HepG2 (cell line): ENCODE results near the gene PPP1R27. TPM values are rescaled to one million over a fixed set of nuclear protein-coding genes. Genes with fewer than 3 reads are reported as not detected.

Experiments used
- ATAC-seq: fragments of 200-7000 bp; cut with Tn5 transposase; 3 replicates; pipeline ENCODE4 v1.9.1; 2020; ENCODE audit warnings: mild to moderate bottlenecking, moderate library complexity
- BruUV-seq: library from RNA; stranded (reverse); fragments of 400-500 nt; replicated peaks from 2 replicates; lab custom pipeline; 2021; lab: Mats Ljungman, UMichigan
- CTCF ChIA-PET: fragments of 300-600 bp; formaldehyde crosslinking; extraction: SDS; loops from one replicate; lab custom pipeline; 2021; ENCODE audit warnings: low total read pairs, inconsistent platforms, low intra/inter-chr PET ratio; lab: Yijun Ruan, JAX
- POLR2A ChIA-PET: fragments of 350-600 bp; sonication (Branson Sonifier 250); formaldehyde crosslinking; loops from one replicate; lab custom pipeline; 2020; ENCODE audit warnings: antibody characterized with exemption, inconsistent platforms; lab: Yijun Ruan, JAX
- DNase-seq: peaks from one replicate; pipeline ENCODE4 v3.0.0-alpha.2; 2015; ENCODE audit warnings: low spot score
- FAIRE-seq: peaks from 3 replicates; lab custom pipeline; 2011; peaks lifted over from hg19 to GRCh38; lab: Jason Lieb, UNC
- H2AFZ ChIP-seq: one replicate; pipeline ENCODE4 v1.6.1; 2011; ENCODE audit warnings: low read length, inconsistent platforms
- H3K27ac ChIP-seq: fragments of 300-600 bp; 3 replicates; pipeline ENCODE4 v1.8.0; 2011; ENCODE audit warnings: mixed run types, mild to moderate bottlenecking, mixed read lengths, low read length, inconsistent platforms; ENCODE audit not compliant: insufficient read depth; ENCODE audit errors: extremely low read length
- H3K27me3 ChIP-seq, 2 experiments: fragments of 200-600 bp in 1 of 2; 2 replicates in 1 of 2; 3 replicates in 1 of 2; pipeline versions ENCODE4 v1.6.0 to v1.8.0; 2011; ENCODE audit warnings: low read length in 2 of 2, mild to moderate bottlenecking in 2 of 2, moderate library complexity in 2 of 2, inconsistent platforms in 1 of 2; ENCODE audit not compliant: insufficient read depth in 2 of 2, control insufficient read depth in 1 of 2
- H3K36me3 ChIP-seq, 2 experiments: fragments of 200-600 bp in 1 of 2; replicated peaks in 1 of 2; 2 replicates in 1 of 2; 3 replicates in 1 of 2; pipeline versions ENCODE4 v1.5.1 to v1.8.0; 2011; ENCODE audit warnings: low read length in 2 of 2, inconsistent platforms in 1 of 2; ENCODE audit not compliant: insufficient read depth in 2 of 2, control insufficient read depth in 1 of 2
- H3K4me1 ChIP-seq: 2 replicates; pipeline ENCODE4 v1.5.1; 2012; ENCODE audit warnings: low read length, inconsistent platforms; ENCODE audit not compliant: insufficient read depth
- H3K4me2 ChIP-seq: 2 replicates; pipeline ENCODE4 v1.6.0; 2011; ENCODE audit warnings: low read depth, low read length, inconsistent platforms
- H3K4me3 ChIP-seq, 3 experiments: fragments of 200-600 bp in 1 of 3; sonication (generic), shearing (Covaris generic) in 1 of 3; replicated peaks in 1 of 3; 2 replicates each; pipeline ENCODE4 v1.5.1; 2011 to 2016; ENCODE audit warnings: low read length in 3 of 3, inconsistent platforms in 2 of 3, low read depth in 2 of 3, mild to moderate bottlenecking in 2 of 3, control low read depth in 1 of 3, mixed read lengths in 1 of 3; ENCODE audit not compliant: insufficient read depth in 1 of 3
- H3K79me2 ChIP-seq: one replicate; pipeline ENCODE4 v1.6.1; 2011; ENCODE audit warnings: low read length, inconsistent platforms; ENCODE audit not compliant: insufficient read depth
- H3K9ac ChIP-seq: 2 replicates; pipeline ENCODE4 v1.6.0; 2011; ENCODE audit warnings: mild to moderate bottlenecking, low read depth, low read length, inconsistent platforms; ENCODE audit not compliant: insufficient read depth
- H3K9me3 ChIP-seq: 2 replicates; pipeline ENCODE4 v1.5.1; 2012; ENCODE audit warnings: mild to moderate bottlenecking, low read length
- H4K20me1 ChIP-seq: 2 replicates; pipeline ENCODE4 v1.6.0; 2011; ENCODE audit warnings: inconsistent platforms, mild to moderate bottlenecking, low read length, moderate library complexity; ENCODE audit not compliant: insufficient read depth
- CBFB ChIP-seq: sonication (generic); formaldehyde crosslinking; IDR thresholded peaks from 2 replicates; pipeline ENCODE4 v1.4.0; 2020; ENCODE audit warnings: missing genetic modification reagents
- ETS1 ChIP-seq: sonication (generic); formaldehyde crosslinking; IDR thresholded peaks from 2 replicates; pipeline ENCODE4 v1.4.0; 2020; ENCODE audit warnings: missing genetic modification reagents
- HIVEP1 ChIP-seq: sonication (generic); formaldehyde crosslinking; IDR thresholded peaks from 2 replicates; pipeline ENCODE4 v1.4.0; 2020; ENCODE audit warnings: mild to moderate bottlenecking, missing genetic modification reagents
- KLF16 ChIP-seq, 2 experiments: sonication (generic) in 1 of 2; formaldehyde crosslinking in 1 of 2; IDR thresholded peaks; 2 replicates each; pipeline versions ENCODE4 v1.6.1 to v1.8.0; 2016 to 2023; ENCODE audit warnings: missing genetic modification reagents in 2 of 2, missing compliant biosample characterization in 1 of 2
- MTA1 ChIP-seq: sonication (generic); formaldehyde crosslinking; IDR thresholded peaks from 2 replicates; pipeline ENCODE4 v1.4.0; 2020; ENCODE audit warnings: missing genetic modification reagents, mild to moderate bottlenecking, borderline replicate concordance
- MYNN ChIP-seq: sonication (generic); formaldehyde crosslinking; IDR thresholded peaks from 2 replicates; pipeline ENCODE4 v1.4.0; 2020; ENCODE audit warnings: mild to moderate bottlenecking, low read depth, missing genetic modification reagents
- NR2F1 ChIP-seq, 2 experiments: fragments of 450-650 bp in 1 of 2; formaldehyde crosslinking in 1 of 2; IDR thresholded peaks; 2 replicates each; pipeline versions ENCODE4 v1.5.0 to v1.6.1; 2016 to 2020; ENCODE audit warnings: mild to moderate bottlenecking in 1 of 2, missing compliant biosample characterization in 1 of 2, missing genetic modification reagents in 1 of 2, moderate library complexity in 1 of 2
- PRPF4 ChIP-seq: fragments of 200-400 bp; formaldehyde crosslinking; IDR thresholded peaks from 2 replicates; pipeline ENCODE4 v1.6.1; 2016; ENCODE audit warnings: low read length, low read depth; ENCODE audit not compliant: poor library complexity, severe bottlenecking
- SAFB2 ChIP-seq: sonication (generic); formaldehyde crosslinking; IDR thresholded peaks from 2 replicates; pipeline ENCODE4 v1.5.1; 2020; ENCODE audit warnings: missing genetic modification reagents, low read depth, mild to moderate bottlenecking, borderline replicate concordance
- WGBS: methylation state at CpG from one replicate; pipeline ENCODE4 v1.1.6; 2017; ENCODE audit warnings: low lambda C conversion rate; 5-methylcytosine and 5-hydroxymethylcytosine counted together
- in situ Hi-C: cut with HindIII; loops from 2 replicates; pipeline ENCODE4 v1.10.0; 2017; ENCODE audit warnings: low pct_unique_long_range_greater_than_20kb; ENCODE audit not compliant: extremely low pct_ligation_motif_present
- intact Hi-C: fragments of 100-400 bp; cut with micrococcal nuclease; formaldehyde crosslinking; loops from one replicate; pipeline ENCODE4 v1.10.0; 2022; ENCODE audit not compliant: unreplicated experiment
- polyA plus RNA-seq, 8 experiments: library from polyadenylated mRNA; depleted of rRNA in 3 of 8; stranded (reverse) in 7 of 8; unstranded in 1 of 8; fragments of >200 nt; fragmentation: Illumina TruSeq in 4 of 8; extraction: Trizol in 4 of 8; gene quantifications; 2 replicates each; pipeline versions ENCODE4 v1.2.1 to v1.2.3, GENCODE V29; 2011 to 2016; ENCODE audit warnings: low read depth in 4 of 8, missing spikeins in 1 of 8, mixed read lengths in 1 of 8; ENCODE audit not compliant: insufficient read depth in 1 of 8
- total RNA-seq, 5 experiments: library from RNA; depleted of rRNA; stranded (reverse); fragments of >200 nt; fragmentation: Illumina TruSeq; extraction: Trizol; gene quantifications; 2 replicates each; pipeline ENCODE4 v1.2.3, GENCODE V29; 2016; ENCODE audit warnings: low read depth in 1 of 5
- TF ChIP-seq, protein P1 (sequence below): sonication (generic); formaldehyde crosslinking; IDR thresholded peaks from 2 replicates; pipeline ENCODE4 v1.5.0; 2020; ENCODE audit warnings: mild to moderate bottlenecking, missing genetic modification reagents, borderline replicate concordance

Gene PPP1R27
- total and polyA plus RNA-seq, 2 of the 13 experiments (the other 11 are each of a cell fraction or from before 2014, with no cell fraction given), result 0.17 to 1.00 TPM

- TF ChIP-seq ETS1 (CRISPR knock-in tag) (0 out of 2 replicates have a peak, but pooled peaks have one; percentile 11), MTA1 (CRISPR knock-in tag) (no peak), SAFB2 (peak; percentile 48; the same call in 1 of the 2 replicates), KLF16 (CRISPR knock-in tag; IDR thresholded peaks at IDR 0.05) (peak in 1 of 2 experiments; percentile 14; a peak in 1 of 4 replicates)
- TF ChIP-seq, all 625 proteins: peak for 41
Measured at GRCh38 chr17:81866440-81867169, 31.8 kb upstream of the PPP1R27 start (continued).

DNA sequence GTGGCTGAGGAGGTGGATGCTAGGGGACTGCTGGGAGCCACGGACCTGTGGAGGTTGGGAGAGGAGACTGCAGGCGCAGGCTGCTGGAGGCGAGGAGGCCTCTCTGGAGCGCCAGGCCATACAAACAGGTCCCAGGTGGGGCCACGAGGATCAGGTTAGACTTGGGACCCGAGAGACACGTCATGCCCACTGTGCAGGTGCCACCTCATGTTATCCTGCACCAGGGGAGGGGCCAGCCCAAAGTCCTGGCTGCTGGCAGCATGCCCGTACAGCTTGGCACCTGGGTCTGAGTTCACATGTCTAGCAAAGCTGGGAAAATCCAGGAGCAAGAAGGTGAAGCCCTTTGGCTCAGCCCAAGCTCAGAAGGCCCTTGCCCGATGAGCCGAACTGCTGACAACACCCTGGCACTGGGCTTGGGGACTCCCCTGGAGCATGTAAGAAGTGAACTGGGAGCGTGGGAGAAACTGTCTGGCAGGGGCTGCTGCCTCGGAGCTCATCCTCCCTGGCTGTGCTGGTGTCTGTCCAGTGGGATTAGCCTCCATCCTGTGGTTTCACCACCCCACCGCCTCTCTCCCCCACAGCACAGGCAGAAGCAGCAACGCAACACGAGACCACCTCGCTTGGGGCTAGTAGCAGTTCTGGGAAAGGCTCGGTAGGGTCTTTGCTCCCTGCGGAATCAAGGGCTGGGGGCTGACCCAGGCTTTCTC is 31.0 kb upstream of the PPP1R27 start:
- H3K4me1 ChIP-seq, result peaks cover 85% of the 10 kb centered on the region
- no peak overlapping the region for H2AFZ ChIP-seq
- peaks cover 18 to 39% of the 10 kb centered on the region in 2 experiments for H3K36me3 ChIP-seq
- ATAC-seq (no peak), FAIRE-seq (no peak), DNase-seq (peak; percentile 68)
- peak overlapping the region; percentile 61 for H3K27ac ChIP-seq
- peaks cover 53% of the 10 kb centered on the region; the same call in 1 of the 2 replicates for H4K20me1 ChIP-seq
- H3K79me2 ChIP-seq, result peaks cover 48% of the 10 kb centered on the region
- intact Hi-C loops, result loop anchor here (5.0 kb wide), 1 partner anchor 156 kb away; the partner anchor contains the start of genes CENPX and LRRC45
- no peak overlapping the region; a peak in 1 of 6 replicates for H3K4me3 ChIP-seq
- no TSS peak for BruUV-seq
- H3K27me3 ChIP-seq, result no peaks in the 10 kb centered on the region; a peak in 1 of 5 replicates
- peak overlapping the region; percentile 52 for H3K9ac ChIP-seq
- in situ Hi-C loops, result no loop called here
- no peaks in the 10 kb centered on the region for H3K9me3 ChIP-seq
- 87% methylated on average over 14 of the region's 18 CpGs for WGBS
- ChIA-PET CTCF (no interaction called here), POLR2A (interaction anchor here (0.5 to 3.8 kb wide), 14 partner anchors 10 to 241 kb away, joined by 3 to 15 read pairs (median 4); partner anchors contain the start of genes ALYREF, ANAPC11, CENPX and LRRC45)
- peak overlapping the region; percentile 44 for H3K4me2 ChIP-seq
- TF ChIP-seq NR2F1 (CRISPR knock-in tag; IDR thresholded peaks at IDR 0.05) (no peak), PRPF4 (no peak), CBFB (CRISPR knock-in tag) (no peak), HIVEP1 (CRISPR knock-in tag) (no peak; the same call in 1 of the 2 replicates), MYNN (CRISPR knock-in tag) (no peak)
- TF ChIP-seq, protein P1, sequence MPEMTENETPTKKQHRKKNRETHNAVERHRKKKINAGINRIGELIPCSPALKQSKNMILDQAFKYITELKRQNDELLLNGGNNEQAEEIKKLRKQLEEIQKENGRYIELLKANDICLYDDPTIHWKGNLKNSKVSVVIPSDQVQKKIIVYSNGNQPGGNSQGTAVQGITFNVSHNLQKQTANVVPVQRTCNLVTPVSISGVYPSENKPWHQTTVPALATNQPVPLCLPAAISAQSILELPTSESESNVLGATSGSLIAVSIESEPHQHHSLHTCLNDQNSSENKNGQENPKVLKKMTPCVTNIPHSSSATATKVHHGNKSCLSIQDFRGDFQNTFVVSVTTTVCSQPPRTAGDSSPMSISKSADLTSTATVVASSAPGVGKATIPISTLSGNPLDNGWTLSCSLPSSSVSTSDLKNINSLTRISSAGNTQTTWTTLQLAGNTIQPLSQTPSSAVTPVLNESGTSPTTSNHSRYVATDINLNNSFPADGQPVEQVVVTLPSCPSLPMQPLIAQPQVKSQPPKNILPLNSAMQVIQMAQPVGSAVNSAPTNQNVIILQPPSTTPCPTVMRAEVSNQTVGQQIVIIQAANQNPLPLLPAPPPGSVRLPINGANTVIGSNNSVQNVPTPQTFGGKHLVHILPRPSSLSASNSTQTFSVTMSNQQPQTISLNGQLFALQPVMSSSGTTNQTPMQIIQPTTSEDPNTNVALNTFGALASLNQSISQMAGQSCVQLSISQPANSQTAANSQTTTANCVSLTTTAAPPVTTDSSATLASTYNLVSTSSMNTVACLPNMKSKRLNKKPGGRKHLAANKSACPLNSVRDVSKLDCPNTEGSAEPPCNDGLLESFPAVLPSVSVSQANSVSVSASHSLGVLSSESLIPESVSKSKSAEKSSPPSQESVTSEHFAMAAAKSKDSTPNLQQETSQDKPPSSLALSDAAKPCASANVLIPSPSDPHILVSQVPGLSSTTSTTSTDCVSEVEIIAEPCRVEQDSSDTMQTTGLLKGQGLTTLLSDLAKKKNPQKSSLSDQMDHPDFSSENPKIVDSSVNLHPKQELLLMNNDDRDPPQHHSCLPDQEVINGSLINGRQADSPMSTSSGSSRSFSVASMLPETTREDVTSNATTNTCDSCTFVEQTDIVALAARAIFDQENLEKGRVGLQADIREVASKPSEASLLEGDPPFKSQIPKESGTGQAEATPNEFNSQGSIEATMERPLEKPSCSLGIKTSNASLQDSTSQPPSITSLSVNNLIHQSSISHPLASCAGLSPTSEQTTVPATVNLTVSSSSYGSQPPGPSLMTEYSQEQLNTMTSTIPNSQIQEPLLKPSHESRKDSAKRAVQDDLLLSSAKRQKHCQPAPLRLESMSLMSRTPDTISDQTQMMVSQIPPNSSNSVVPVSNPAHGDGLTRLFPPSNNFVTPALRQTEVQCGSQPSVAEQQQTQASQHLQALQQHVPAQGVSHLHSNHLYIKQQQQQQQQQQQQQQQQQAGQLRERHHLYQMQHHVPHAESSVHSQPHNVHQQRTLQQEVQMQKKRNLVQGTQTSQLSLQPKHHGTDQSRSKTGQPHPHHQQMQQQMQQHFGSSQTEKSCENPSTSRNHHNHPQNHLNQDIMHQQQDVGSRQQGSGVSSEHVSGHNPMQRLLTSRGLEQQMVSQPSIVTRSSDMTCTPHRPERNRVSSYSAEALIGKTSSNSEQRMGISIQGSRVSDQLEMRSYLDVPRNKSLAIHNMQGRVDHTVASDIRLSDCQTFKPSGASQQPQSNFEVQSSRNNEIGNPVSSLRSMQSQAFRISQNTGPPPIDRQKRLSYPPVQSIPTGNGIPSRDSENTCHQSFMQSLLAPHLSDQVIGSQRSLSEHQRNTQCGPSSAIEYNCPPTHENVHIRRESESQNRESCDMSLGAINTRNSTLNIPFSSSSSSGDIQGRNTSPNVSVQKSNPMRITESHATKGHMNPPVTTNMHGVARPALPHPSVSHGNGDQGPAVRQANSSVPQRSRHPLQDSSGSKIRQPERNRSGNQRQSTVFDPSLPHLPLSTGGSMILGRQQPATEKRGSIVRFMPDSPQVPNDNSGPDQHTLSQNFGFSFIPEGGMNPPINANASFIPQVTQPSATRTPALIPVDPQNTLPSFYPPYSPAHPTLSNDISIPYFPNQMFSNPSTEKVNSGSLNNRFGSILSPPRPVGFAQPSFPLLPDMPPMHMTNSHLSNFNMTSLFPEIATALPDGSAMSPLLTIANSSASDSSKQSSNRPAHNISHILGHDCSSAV (CRISPR knock-in tag), result 0 out of 2 replicates have a peak, but pooled peaks have one; percentile 20
